Ovary (tissue), 3 donors: Measurements from ENCODE around the gene MAN1A1.

Source experiments
- CTCF ChIP-seq, 3 donors: fragments of 450-650 bp in 2 of 3; fragments of 200-600 bp in 1 of 3; IDR thresholded peaks; one replicate each; pipeline versions ENCODE4 v1.5.1 to v1.8.0; 2016 to 2022; ENCODE audit warnings: antibody characterized with exemption in 3 of 3, mild to moderate bottlenecking in 1 of 3
- EP300 ChIP-seq: sonication (generic); formaldehyde crosslinking; IDR thresholded peaks from one replicate; pipeline ENCODE4 v1.6.1; 2017; ENCODE audit warnings: antibody characterized with exemption
- donor health status: DM: no; HTN: no; CAD: no.

- no peak for TF ChIP-seq CTCF (IDR thresholded peaks at IDR 0.05)
- no peak for TF ChIP-seq EP300
Observed at GRCh38 chr6:119170103-119170446, 179.5 kb downstream of the MAN1A1 start.
